PFSK-1 (cell line): Measurements from ENCODE around the gene KIF12.

ENCODE experiments used
- POLR2AphosphoS5 ChIP-seq: IDR thresholded peaks from 2 replicates; pipeline ENCODE4 v1.6.1; 2012; ENCODE audit warnings: low read depth, mild to moderate bottlenecking, control low read depth, low read length, moderate library complexity
- SIN3A ChIP-seq: IDR thresholded peaks from 2 replicates; pipeline ENCODE4 v1.6.1; 2012; ENCODE audit warnings: mild to moderate bottlenecking, low read length, moderate library complexity, borderline replicate concordance; ENCODE audit not compliant: insufficient read depth

DNA sequence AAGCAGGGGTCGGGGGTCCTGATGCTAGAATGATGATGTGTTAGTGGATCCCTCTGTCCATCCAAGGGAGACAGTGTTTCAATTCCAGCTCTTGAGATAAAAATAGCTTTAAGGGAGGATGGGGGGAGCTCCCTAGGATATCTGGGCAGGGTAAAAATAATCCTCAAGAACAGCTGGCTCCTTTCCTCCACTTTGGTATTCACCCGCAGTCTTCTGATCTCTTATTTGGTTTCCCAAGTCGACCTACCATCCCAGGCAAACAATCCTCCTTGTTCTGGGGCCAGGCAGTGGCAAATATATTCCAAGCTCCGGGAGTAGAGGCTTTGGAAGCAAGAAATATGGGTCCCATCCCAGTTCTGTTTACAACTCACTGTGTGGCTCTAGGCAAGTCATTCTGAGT is 41.8 kb upstream of the KIF12 start:
- TF ChIP-seq SIN3A (no peak), POLR2AphosphoS5 (no peak)
